GM12801 (cell line): ENCODE measurements around the gene SLC25A26.

Experiments used
- TF ChIP-seq, protein P1 (sequence below): IDR thresholded peaks from one replicate; pipeline ENCODE4 v1.5.1; 2011; ENCODE audit warnings: control low read depth; ENCODE audit not compliant: insufficient read length; ENCODE audit errors: extremely low read depth

The SLC25A26 gene

DNA sequence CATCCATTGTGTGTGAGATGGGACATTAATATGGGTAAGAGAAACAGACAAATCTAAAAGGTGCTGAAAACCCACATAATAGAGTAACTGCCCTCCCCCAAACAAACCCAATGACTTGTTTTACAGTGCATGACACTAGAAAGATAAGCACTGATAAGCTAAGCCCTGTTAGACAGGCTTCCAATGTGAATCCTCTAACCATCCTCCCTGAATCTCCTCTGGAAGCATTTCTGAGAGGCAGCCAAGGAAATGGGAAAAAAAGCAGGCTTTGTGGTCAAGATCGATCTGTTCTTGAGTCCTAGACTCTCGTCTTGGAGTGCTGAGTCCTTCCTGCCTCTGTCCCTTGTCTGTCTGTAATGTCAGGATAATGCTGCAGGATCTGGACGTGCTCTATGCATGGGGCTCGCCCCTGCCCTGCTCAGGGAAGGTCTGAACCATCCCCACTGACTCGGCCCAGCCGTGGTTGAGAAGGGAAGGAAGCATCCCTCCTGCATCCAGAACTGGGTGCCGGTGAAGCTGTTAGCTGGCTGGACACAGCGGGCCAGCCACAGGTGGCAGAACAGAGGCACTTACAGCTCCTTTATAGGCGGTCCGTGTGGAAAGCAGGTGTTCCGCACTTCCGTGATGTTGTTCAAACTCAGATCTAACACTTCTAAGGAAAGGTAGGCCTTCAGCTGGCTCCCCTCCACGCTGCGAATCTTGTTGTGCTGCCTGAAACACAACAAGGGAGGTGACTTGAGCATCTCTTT lies 195.9 kb downstream of the SLC25A26 start:
- TF ChIP-seq, protein P1, sequence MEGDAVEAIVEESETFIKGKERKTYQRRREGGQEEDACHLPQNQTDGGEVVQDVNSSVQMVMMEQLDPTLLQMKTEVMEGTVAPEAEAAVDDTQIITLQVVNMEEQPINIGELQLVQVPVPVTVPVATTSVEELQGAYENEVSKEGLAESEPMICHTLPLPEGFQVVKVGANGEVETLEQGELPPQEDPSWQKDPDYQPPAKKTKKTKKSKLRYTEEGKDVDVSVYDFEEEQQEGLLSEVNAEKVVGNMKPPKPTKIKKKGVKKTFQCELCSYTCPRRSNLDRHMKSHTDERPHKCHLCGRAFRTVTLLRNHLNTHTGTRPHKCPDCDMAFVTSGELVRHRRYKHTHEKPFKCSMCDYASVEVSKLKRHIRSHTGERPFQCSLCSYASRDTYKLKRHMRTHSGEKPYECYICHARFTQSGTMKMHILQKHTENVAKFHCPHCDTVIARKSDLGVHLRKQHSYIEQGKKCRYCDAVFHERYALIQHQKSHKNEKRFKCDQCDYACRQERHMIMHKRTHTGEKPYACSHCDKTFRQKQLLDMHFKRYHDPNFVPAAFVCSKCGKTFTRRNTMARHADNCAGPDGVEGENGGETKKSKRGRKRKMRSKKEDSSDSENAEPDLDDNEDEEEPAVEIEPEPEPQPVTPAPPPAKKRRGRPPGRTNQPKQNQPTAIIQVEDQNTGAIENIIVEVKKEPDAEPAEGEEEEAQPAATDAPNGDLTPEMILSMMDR, result no peak

DNA sequence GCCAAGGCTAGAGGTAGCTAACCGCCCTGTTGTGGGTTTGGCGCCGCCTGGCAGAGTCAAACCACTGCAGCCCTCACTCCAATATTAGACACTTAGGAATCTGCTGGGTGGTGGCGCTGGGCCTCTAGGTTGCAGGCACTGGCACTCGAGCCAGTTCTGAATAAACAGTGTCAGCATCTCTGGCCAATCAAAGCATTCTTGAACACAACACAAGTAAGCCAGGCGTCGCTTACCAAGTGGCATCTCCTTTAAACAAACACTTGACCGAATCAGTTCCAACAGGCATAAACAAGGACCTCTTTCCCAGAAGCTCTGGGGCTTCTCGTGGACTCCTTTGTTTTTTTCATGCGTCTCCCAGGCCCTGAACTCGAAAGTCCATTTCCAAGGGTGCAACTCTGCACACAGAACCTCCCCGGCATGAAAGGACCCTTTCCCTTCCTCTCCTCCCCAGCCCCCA lies 197.7 kb downstream of the SLC25A26 start:
- TF ChIP-seq, protein P1, result no peak

DNA sequence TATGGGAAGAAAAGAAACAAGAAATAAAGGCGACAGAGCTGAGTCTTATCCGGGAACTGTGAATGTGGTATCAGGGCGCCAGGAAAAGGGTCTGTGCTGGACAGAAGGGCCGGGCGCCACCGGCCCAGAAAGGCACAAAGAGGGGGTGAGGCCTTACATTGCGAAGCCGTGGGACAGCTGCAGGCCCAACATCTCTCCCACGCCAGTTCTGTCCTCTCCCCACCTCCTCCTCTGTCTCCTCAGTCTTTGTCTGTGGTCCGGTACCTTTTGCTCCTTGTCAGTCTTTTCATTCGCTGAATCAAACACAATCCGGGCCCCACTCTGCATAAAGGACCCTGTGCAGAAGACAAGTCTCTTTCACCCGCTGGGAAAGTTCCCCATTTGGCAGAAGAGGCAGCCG lies 198.2 kb downstream of the SLC25A26 start:
- TF ChIP-seq, protein P1, result no peak

DNA sequence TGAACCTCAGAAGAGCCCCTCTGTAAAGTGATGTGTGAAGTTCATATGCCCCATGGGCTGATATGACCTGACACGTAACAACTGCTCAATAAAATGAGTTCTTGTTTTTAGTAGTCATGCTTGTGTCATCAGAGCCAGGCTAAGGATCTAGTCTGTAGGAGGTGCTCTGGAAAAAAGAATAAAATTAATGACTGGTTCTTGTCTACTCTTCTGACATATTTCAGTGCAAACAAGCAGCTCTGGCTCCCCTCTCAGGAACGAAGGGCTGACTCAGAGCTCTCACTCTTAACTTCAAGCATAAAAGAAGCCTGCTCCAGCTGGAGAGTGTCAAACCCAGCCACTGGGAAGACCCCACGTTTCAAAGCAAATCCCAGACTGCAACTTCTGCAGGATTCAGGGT lies 203.0 kb downstream of the SLC25A26 start:
- TF ChIP-seq, protein P1, result no peak

DNA sequence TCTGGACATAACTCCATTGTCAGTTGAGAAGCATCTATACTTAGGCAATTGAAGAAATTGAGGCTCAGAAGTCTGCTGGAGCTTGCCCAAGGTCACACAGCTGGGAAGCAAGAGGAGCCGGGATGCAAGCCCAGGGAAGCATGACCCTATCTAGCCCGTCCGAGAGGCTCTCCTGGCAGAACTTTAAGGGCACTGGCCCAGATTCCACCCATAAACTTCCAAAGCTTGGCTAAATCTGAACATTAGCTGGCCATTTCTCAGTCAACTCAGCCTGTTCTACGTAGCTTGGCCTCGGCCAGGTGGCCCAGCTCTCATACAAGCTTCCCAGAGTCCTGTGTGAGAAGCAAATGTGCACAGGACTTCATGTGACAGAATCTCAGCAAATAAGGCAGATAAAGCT lies 204.2 kb downstream of the SLC25A26 start:
- TF ChIP-seq, protein P1, result no peak

DNA sequence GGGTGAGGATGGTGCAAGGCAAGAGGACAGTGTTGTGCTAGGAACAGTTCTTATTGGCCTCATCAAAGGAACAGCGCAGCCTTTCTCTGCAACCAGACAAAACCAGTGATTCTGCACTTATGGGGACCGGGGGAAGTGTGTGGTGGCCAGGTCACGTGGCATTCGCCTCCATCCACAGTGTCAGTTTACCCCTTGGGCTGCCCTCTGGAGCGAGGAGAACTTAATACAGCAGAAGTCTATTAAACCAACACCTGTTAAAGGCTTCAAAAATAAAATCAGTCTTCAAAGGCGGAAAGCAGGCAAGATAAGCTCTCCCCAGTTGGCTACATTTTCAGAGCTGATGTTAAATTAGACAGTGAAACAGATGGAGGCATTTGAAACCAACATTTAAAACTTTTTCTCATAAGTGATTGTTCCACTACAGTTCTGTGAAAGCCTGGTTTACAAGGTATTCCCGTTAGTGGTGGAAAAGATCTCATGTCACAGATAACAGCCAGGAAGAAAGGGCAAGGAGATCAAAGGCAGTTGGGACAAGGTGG lies 204.8 kb downstream of the SLC25A26 start:
- TF ChIP-seq, protein P1, result no peak

DNA sequence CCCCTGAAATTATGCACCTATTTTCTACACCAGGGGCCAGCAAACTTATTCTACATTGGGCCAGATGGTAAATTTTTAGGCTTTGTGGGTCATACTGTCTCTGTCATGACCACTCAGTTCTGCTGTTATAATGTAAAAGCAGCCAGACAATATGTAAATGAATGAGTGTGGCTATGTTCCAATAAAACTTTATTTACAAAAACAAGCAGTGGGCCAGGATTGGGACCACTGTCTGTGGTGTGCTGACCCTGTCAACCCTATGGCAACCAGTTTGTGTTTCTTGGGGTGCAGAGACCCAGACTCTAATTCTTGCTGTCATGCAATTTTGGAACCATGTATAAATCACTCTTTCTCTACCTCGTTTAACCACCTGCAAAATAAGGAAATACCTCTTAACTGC lies 205.3 kb downstream of the SLC25A26 start:
- TF ChIP-seq, protein P1, result no peak
